ENCODE measurements around the gene HNRNPA1L2. TPM values are rescaled to one million over a fixed set of nuclear protein-coding genes. Genes with fewer than 3 reads are reported as not detected.

Gene HNRNPA1L2
- total RNA-seq, 4 donors from 2014 or later = 1.7 to 5.1 (median 2.6) TPM

- Histone ChIP-seq H3K4me1 (no peaks in the 10 kb centered on the region), H3K27me3 (no peaks in the 10 kb centered on the region), H3K27ac (no peak overlapping the region), H3K4me3 (no peak overlapping the region), H3K9me3 (no peaks in the 10 kb centered on the region), H3K36me3 (peaks cover 57% of the 10 kb centered on the region)
- 94% methylated on average over 4 of the region's 4 CpGs for whole genome bisulfite sequencing
- no peak for DNase-seq (ENCODE audit: low spot score in 2 of 2)
- TF ChIP-seq POLR2A (IDR thresholded peaks at IDR 0.05) (no peak), CTCF (IDR thresholded peaks at IDR 0.05) (no peak), EP300 (IDR thresholded peaks at IDR 0.05) (no peak), POLR2AphosphoS5 (IDR thresholded peaks at IDR 0.05) (no peak)
Measured at GRCh38 chr13:52686376-52686775, 44.1 kb downstream of the HNRNPA1L2 start.

Other genes starting within 250 kb of the HNRNPA1L2 start
- gene THSD1, start 236.3 kb upstream of the HNRNPA1L2 start, total RNA-seq = 10 to 100 TPM in 2 of 4 donors, 1 to 10 TPM in 2; 4.9 to 17.1 (median 7.9) TPM
- gene VPS36, start 191.8 kb upstream of the HNRNPA1L2 start, total RNA-seq = 100 to 1,000 TPM in 1 of 4 donors, 10 to 100 TPM in 3; 86.0 to 331 (median 95.2) TPM
- 10 to 100 TPM; 16.0 to 33.8 (median 24.5) TPM for gene CKAP2, start 187.0 kb upstream of the HNRNPA1L2 start, total RNA-seq
- 10 to 100 TPM; 23.7 to 38.2 (median 28.8) TPM for gene SUGT1, start 10.4 kb downstream of the HNRNPA1L2 start, total RNA-seq
- gene CNMD, start 97.4 kb downstream of the HNRNPA1L2 start, total RNA-seq = not detected
- 1 to 10 TPM in 1 of 4 donors, under 1 TPM in 2, not detected in 1; 0.30 to 1.3 (median 0.55) TPM for gene PCDH8, start 206.2 kb downstream of the HNRNPA1L2 start, total RNA-seq